Neural progenitor cell (in vitro differentiated cells): Measurements from ENCODE around the gene GORASP1.

Experiments used
- EZH2phosphoT487 ChIP-seq: fragments of 200-600 bp; sonication (generic); IDR thresholded peaks from 2 replicates; pipeline ENCODE4 v1.6.1; 2017; ENCODE audit warnings: antibody characterized with exemption
- TF ChIP-seq, protein P1 (sequence below): fragments of 200-600 bp; sonication (generic); IDR thresholded peaks from 2 replicates; pipeline ENCODE4 v1.5.1; 2017; ENCODE audit warnings: antibody characterized with exemption, mild to moderate bottlenecking

GRCh38 chr3:39130026-39130425, 22.6 kb upstream of the GORASP1 start:
- no peak for TF ChIP-seq EZH2phosphoT487
- TF ChIP-seq, protein P1, sequence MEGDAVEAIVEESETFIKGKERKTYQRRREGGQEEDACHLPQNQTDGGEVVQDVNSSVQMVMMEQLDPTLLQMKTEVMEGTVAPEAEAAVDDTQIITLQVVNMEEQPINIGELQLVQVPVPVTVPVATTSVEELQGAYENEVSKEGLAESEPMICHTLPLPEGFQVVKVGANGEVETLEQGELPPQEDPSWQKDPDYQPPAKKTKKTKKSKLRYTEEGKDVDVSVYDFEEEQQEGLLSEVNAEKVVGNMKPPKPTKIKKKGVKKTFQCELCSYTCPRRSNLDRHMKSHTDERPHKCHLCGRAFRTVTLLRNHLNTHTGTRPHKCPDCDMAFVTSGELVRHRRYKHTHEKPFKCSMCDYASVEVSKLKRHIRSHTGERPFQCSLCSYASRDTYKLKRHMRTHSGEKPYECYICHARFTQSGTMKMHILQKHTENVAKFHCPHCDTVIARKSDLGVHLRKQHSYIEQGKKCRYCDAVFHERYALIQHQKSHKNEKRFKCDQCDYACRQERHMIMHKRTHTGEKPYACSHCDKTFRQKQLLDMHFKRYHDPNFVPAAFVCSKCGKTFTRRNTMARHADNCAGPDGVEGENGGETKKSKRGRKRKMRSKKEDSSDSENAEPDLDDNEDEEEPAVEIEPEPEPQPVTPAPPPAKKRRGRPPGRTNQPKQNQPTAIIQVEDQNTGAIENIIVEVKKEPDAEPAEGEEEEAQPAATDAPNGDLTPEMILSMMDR, result no peak
